ENCODE measurements around the gene HGS.
"Not testable (repeated sequence)": the region's sequence is repeated elsewhere in the genome, so short reads cannot be mapped to it uniquely, and the experiment has no call there.

Gene HGS

GRCh38 chr17:81655378-81656117, 28.3 kb upstream of the HGS start:
- DNase-seq: no peak
- in situ Hi-C loops (cut with MboI; ENCODE audit: low pct_unique_long_range_greater_than_20kb, low sequenced_read_pairs): no loop called here

DNA sequence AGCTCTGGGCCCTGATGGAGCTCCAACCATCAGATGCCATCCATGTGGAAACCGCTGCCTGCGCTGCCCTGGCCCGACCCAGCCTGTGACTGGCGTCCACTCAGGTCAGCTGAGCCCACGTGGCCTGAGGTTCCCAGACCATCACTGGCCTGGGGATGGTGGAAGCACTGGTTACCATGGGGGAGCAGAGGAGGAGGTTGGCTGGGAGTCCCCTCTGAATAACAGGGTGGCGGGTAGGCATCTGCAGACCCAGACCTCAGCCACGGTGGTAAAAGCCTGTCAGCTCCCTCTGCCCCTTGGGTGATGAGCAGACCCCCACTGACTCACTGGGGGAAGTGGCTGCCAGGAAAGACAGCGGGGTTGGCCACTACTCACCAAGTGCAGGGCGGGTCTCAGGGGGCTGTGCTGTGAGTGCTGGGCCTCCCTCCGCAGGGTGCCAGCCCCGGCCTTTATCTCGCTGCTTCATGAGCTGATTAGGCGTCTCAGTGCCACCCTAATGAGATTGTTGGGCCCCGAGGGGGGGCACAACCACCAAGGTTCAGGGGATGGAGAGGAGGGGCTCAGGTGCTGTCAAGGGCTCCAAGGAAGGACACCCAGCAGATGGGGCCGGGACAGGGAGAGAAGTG, 27.6 kb upstream of the HGS start, which contains the start of gene PDE6G:
PDE6G (minus strand) TSS at position 425 of the 626 bp plus-strand sequence. CDS start 3,237 bp downstream, outside the sequence.
- in situ Hi-C loops (cut with MboI; ENCODE audit: low pct_unique_long_range_greater_than_20kb, low sequenced_read_pairs): no loop called here
- DNase-seq: no peak

GRCh38 chr17:81656835-81657234, 27.0 kb upstream of the HGS start:
- peak; percentile 28 for DNase-seq
- in situ Hi-C loops (cut with MboI; ENCODE audit: low pct_unique_long_range_greater_than_20kb, low sequenced_read_pairs): no loop called here

DNA sequence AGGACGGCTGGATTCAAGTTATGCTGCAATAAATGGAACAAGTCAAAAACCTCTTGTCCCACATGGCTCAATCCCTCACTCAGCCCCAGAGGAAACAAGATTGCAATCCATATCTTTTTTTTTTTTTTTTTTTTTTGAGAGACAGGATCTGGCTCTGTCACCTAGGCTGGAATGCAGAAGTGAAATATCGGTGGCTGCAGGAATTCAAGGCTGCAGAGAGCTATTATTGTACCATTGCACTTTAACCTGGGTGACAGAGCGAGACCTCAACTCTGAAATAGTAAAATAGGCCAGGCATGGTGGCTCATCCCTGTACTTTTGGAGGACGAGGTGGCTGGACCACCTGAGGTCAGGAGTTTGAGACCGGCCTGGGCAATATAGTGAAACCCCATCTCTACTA, 24.8 kb upstream of the HGS start:
- no peak for DNase-seq
- in situ Hi-C loops (cut with MboI; ENCODE audit: low pct_unique_long_range_greater_than_20kb, low sequenced_read_pairs): no loop called here

DNA sequence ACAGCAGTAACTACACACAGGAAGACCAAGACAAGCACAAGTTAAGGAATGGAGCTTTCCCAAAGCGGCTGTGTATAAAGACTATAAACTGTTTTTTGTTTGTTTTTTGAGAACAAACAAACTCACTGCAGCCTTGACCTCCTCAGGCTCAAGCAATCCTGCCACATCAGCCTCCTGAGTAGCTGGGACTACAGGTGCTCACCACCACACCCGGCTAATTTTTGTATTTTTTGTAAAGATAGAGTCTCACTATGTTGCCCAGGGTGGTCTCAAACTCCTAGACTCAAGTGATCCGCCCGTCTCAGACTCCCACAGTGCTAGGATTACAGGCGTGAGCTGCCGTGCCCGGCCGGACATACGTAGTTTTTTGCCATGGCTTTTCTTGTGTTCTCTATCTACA, 23.4 kb upstream of the HGS start:
- no peak for DNase-seq
- in situ Hi-C loops (cut with MboI; ENCODE audit: low pct_unique_long_range_greater_than_20kb, low sequenced_read_pairs): no loop called here

- DNase-seq: no peak
These were observed 21.8 kb upstream of the HGS start for GRCh38 chr17:81662002-81662401.

DNA sequence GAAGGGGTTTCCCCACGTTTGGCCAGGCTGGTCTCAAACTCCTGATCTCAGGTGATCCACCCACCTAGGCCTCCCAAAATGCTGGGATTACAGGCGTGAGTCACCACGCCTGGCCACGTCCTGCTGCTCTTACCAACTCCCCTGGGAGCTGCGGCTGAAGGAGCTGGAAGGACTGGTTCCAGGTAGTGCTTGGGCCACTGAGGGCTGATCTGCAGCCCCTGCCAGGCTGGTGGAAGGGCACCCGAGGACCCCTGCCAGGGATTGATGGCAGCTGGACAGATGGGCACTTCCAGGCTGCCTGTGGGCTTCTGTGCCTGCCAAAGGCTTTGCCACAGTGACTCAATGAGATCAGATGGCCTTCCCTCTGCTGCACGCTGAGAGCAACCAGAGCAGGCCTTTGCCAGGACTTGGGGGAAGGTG, 19.8 kb upstream of the HGS start:
- in situ Hi-C loops (cut with MboI; ENCODE audit: low pct_unique_long_range_greater_than_20kb, low sequenced_read_pairs): no loop called here
- no peak for DNase-seq

More at GRCh38 chr17:81662002-81662401, 21.8 kb upstream of the HGS start:
- in situ Hi-C loops (cut with MboI; ENCODE audit: low pct_unique_long_range_greater_than_20kb, low sequenced_read_pairs): no loop called here

DNA sequence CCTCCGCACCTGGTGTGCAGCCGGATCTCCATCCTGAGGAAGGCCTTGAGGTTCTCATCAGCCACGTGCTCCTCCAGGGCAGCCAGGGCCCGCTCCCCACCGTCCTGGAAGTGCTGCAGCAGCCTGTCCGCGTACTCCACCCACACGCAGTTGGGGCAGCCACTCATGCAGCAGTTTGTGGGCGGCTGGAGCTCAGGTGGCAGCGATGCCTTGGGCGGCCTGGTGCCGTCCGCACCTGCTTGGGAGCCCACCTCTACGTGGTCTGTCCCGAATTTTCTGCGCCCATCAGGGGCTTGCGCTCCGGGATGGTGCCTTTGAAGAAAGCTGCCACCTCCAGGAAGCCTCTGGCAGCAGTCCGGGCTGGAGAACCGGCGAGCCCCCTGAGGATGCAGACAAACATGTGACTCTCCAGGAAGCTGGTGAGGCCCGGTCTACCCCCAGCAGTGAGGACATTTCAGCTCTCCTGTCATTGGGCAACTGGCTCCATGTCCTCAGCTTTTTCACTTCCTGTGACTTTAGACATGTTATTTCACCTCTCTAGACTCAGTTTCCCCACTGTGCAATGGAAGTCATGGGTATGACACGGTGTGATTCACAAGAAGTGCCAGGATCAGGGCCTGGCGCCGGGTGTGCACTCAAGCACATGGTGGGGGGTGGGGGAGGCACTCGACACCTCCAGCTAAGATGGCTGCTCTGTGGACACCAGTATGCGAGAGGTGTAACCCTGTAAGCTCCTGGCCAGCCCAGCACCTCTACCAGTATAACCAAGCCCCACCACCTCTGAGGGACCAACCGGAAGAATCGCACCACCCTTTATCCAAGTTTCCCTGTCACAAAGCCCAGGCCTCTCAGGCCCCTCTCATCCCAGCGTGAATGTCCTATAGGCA, 18.4 kb upstream of the HGS start:
- DNase-seq: peak; percentile 39
- in situ Hi-C loops (cut with MboI; ENCODE audit: low pct_unique_long_range_greater_than_20kb, low sequenced_read_pairs): no loop called here

DNA sequence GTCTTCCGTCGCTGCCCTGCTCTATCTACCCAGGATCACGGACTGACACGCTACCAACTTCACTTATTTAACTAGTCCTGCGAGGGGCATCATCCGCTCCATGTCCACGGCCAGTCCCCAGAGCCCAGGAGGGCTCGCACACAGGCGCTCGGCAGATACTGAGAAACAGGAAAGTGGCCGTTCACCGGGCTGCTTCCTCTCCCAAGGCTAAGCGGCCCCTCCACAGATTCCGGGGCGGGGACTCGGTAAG, 17.8 kb upstream of the HGS start:
- in situ Hi-C loops (cut with MboI; ENCODE audit: low pct_unique_long_range_greater_than_20kb, low sequenced_read_pairs): no loop called here
- DNase-seq: no peak

DNA sequence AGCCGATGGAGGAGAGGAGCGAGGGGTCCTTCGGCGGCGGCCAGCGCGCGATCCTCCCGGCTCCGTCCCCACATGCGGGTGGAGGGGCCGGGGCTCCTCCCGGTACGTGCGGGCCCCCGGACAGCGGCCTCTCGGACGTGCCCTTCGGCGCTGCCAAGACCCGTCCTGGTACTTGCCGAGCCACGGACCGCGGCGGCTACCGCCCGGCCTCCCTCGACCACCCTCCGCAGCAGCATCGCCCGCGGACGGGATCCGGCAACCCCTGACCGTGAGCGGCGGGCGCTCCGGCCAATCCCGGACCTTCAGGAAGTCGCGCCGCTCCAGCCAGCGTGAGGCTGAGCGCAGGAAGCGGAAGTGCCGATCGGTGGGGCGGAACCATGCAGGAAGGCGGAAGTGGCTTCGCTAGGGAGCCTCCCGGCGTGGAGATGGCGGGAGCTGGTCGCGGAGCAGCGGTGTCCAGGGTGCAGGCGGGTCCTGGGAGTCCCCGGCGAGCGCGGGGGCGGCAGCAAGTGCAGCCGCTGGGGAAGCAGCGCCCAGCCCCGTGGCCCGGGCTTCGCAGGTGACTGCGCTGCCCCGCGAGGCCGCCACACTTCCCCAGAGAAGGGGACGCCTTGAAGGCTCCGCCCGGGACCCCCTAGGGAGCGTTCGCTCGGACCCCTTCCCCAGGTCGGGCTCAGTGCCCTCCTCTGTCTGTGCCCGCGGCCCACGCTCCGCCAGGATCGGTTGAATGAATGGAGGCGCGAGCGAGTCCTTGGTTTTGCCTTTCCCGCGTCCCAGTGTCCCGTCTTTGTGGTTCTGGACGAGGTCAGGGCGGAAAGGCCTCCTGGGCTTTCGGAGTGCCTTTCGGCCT, 17.2 kb upstream of the HGS start, which contains the start of the genes CCDC137 and OXLD1:
CCDC137 (plus strand) TSS at position 396 of the 850 bp plus-strand sequence; CDS start at position 426, 30 bp downstream.
OXLD1 (minus strand) TSS at position 264 of the 850 bp plus-strand sequence; CDS start at position 236, 28 bp downstream.
- in situ Hi-C loops (cut with MboI; ENCODE audit: low pct_unique_long_range_greater_than_20kb, low sequenced_read_pairs): no loop called here
- peak; percentile 94 for DNase-seq

- DNase-seq: peak; percentile 62
- in situ Hi-C loops (cut with MboI; ENCODE audit: low pct_unique_long_range_greater_than_20kb, low sequenced_read_pairs): no loop called here
These were observed 16.1 kb upstream of the HGS start for GRCh38 chr17:81667754-81668153.

DNA sequence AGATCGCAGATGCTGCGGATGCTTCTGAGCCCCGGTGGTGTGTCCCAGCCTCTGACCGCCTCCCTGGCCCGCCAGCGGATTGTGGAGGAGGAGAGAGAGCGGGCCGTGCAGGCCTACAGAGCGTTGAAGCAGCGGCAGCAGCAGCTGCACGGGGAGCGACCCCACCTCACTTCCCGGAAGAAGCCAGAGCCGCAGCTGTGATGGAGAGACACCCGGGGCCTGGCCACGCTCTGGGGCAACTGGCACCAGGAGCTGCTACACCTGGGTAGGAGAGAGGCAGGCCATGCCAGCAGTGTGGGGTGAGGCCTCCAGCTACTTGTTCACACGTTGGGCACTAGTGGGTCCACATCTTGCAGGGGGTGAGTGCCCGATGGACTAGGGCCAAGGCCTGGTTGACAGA, 11.3 kb upstream of the HGS start:
- in situ Hi-C loops (cut with MboI; ENCODE audit: low pct_unique_long_range_greater_than_20kb, low sequenced_read_pairs): no loop called here
- no peak for DNase-seq

GRCh38 chr17:81672954-81673353, 10.9 kb upstream of the HGS start:
- in situ Hi-C loops (cut with MboI; ENCODE audit: low pct_unique_long_range_greater_than_20kb, low sequenced_read_pairs): no loop called here

GRCh38 chr17:81673561-81674258, 10.1 kb upstream of the HGS start:
- DNase-seq: no peak
- in situ Hi-C loops (cut with MboI; ENCODE audit: low pct_unique_long_range_greater_than_20kb, low sequenced_read_pairs): no loop called here

More at GRCh38 chr17:81672954-81673353, 10.9 kb upstream of the HGS start:
- no peak for DNase-seq

DNA sequence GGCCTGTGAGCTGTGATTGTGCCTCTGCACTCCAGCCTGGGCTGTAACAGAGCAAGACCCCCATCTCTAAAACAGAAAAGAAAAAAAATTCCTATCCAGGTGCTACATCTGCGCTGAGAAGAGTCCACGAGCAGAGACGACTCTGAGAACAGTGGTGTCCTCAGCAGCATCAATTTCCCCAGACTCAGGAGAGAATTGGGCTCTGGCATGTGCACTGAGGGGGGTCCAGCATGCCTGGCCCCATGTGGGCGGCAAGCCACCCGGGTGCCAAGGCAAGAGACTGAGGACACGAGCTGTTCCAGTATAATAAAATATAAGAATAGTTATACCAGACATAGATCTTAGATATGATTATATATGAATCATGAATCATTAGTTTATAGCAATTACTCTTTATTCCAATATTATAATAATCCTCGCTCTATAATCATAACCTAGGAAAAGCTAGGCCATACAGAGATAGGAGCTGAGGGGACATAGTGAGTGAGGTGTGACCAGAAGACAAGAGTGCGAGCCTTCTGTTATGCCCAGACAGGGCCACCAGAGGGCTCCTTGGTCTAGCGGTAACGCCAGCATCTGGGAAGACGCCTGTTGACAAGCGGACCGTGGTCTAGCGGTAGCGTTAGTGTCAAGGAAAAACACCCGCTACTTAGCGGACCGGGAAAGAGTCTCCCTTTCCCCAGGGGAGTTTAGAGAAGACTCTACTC, 8.1 kb upstream of the HGS start:
- peak; percentile 70 for DNase-seq

DNA sequence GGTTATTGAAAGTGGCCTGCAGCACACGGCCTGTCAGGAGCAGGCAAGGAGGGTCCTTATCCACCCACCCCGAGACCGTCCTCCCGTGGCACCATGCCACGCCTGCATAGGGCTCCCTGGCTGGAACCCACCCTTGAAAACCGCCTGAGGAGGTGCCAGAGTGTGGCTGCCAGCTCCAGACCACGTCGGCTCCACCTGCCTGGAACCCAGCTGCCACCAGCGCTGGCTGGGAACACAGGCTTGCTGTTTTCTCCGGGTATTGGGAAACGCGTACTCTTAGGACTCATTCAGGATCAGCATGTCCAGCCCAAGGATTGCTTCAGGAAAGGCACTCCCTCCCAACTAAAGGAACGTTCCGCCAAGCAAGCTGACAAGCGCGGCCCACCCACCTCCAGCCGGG, 6.9 kb upstream of the HGS start:
- in situ Hi-C loops (cut with MboI; ENCODE audit: low pct_unique_long_range_greater_than_20kb, low sequenced_read_pairs): no loop called here
- no peak for DNase-seq

More for the DNA sequence above, 8.1 kb upstream of the HGS start:
- in situ Hi-C loops (cut with MboI; ENCODE audit: low pct_unique_long_range_greater_than_20kb, low sequenced_read_pairs): not testable (repeated sequence)

DNA sequence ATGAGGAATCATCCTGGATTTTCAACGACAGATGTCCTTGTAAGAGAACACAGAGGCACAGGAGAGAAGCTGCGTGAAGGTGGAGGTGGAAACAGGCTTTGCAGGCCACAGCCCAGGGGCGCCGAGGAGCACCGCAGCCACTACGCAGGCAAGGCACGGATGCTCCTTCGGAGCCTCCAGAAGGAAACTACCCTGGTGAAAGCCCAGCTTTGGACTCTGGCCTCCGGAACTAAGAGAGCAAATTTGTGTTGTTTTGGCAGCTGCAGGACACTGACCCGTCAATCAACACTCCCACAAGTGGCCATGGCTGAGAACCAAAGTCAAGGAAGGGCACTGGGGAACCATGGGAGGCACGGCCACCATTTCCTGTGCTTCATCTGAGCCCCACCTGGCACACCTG, 3.7 kb upstream of the HGS start:
- DNase-seq: no peak
- in situ Hi-C loops (cut with MboI; ENCODE audit: low pct_unique_long_range_greater_than_20kb, low sequenced_read_pairs): no loop called here

DNA sequence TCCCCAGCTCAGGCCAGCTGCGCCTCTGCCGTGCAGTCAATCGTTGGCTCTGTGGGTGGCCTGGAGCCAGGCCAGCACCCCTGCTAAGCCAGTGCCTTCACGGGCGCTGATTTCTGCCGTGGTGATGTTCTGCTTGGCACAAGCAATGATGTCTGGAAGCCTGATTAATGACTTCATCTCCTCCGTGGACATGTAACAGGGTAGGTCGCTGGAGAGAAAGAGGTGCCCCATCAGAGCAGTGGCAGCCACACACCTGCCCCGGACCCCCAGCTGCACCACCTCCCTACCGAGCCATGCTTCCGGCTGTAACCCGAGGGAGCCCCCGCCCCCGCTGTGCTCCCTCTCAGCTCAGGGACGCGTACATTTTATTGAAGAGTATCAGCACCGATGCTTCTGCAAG, 2.1 kb upstream of the HGS start:
- no peak for DNase-seq
- in situ Hi-C loops (cut with MboI; ENCODE audit: low pct_unique_long_range_greater_than_20kb, low sequenced_read_pairs): no loop called here

All from KBM-7 (cell line).